ENCODE results near the gene ARPC1B. TPM values are rescaled to one million over a fixed set of nuclear protein-coding genes. Genes with fewer than 3 reads are reported as not detected.
"Not testable (repeated sequence)": the region's sequence is repeated elsewhere in the genome, so short reads cannot be mapped to it uniquely, and the experiment has no call there.

ARPC1B gene
- total RNA-seq, 3 donors from 2014 or later (not counting 1 experiment from before 2014, with no cell fraction given) = 161 to 184 (median 179) TPM

DNA sequence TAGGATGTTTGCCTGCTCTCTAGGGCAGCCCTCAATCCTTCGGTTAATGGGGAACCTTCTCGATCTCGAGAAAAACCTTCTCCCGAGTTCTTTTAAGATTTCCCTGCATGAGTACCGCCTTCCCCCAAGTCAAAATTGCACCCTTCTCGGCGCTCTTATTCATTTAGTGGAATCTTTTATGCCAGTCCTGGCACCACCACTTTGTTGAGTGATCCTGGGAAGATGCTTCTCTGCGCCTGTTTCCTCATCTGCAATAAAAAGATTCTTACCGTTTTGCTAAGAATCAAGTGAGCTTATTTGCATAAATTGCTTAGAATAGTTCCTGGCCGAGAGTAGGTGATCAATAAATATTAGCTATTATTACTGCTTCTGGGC lies 48.1 kb upstream of the ARPC1B start:
- TF ChIP-seq, protein P1, sequence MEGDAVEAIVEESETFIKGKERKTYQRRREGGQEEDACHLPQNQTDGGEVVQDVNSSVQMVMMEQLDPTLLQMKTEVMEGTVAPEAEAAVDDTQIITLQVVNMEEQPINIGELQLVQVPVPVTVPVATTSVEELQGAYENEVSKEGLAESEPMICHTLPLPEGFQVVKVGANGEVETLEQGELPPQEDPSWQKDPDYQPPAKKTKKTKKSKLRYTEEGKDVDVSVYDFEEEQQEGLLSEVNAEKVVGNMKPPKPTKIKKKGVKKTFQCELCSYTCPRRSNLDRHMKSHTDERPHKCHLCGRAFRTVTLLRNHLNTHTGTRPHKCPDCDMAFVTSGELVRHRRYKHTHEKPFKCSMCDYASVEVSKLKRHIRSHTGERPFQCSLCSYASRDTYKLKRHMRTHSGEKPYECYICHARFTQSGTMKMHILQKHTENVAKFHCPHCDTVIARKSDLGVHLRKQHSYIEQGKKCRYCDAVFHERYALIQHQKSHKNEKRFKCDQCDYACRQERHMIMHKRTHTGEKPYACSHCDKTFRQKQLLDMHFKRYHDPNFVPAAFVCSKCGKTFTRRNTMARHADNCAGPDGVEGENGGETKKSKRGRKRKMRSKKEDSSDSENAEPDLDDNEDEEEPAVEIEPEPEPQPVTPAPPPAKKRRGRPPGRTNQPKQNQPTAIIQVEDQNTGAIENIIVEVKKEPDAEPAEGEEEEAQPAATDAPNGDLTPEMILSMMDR (IDR thresholded peaks at IDR 0.05) = no peak
- Histone ChIP-seq H3K27ac (ENCODE audit: low read length) (peak overlapping the region; percentile 55), H3K4me3 (ENCODE audit: low read length) (peak overlapping the region; percentile 94), H3K9me3 (ENCODE audit: control insufficient read depth, insufficient read depth, low read length) (no peaks in the 10 kb centered on the region), H3K27me3 (ENCODE audit: control insufficient read depth, insufficient read depth, low read length) (no peaks in the 10 kb centered on the region), H3K4me1 (ENCODE audit: control insufficient read depth, insufficient read depth, low read length) (peaks cover 43% of the 10 kb centered on the region), H3K36me3 (ENCODE audit: control insufficient read depth, insufficient read depth, low read length) (no peaks in the 10 kb centered on the region)
- intact Hi-C loops (cut with micrococcal nuclease) = loop anchor here (5.0 kb wide), 1 partner anchor 184 kb away; the partner anchor contains the start of gene SMURF1
- Mint-ChIP-seq H3K4me1 (peaks cover 42 to 54% of the 10 kb centered on the region in 2 donors), H3K4me3 (peak overlapping the region; percentile 91), H3K9me3 (no peaks in the 10 kb centered on the region), H3K27me3 (ENCODE audit: low read depth in 2 of 2) (no peaks in the 10 kb centered on the region), H3K36me3 (no peaks in the 10 kb centered on the region), H3K27ac (peak overlapping the region; percentile 84 to 91)
- DNase-seq = peak in 1 of 2 donors; percentile 10
- no peak for ATAC-seq
- 2% methylated on average over 10 of the region's 10 CpGs for WGBS (ENCODE audit: insufficient coverage)

DNA sequence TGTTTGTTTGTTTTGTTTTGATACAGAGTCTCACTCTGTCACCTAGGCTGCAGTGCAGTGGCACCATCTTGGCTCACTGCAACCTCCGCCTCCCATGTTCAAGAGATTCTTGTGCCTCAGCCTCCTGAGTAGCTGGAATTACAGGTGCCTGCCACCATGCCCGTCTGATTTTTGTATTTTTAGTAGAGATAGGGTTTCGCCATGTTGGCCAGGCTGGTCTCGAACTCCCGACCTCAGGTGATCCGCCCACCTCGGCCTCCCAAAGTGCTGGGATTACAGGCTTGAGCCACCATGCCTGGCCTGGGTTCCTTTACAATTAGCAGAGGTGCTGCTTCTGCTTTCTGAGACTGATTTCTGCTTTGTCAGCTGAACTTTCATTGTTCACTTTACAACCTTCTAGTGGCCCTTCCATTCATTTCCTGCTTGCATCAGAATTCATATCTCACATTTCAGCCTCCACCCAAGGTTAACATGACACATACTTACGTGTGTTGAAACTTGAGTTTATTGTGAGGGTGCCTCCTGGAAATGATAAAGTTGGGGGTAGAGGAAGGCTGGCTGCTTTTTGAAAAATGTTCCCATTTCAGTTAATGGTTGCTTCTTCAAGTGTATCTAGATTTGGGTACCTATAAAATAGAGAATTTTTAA lies 44.1 kb upstream of the ARPC1B start:
- H3K27me3 Mint-ChIP-seq (ENCODE audit: low read depth in 2 of 2); H3K9me3 Mint-ChIP-seq; H3K36me3 Mint-ChIP-seq; intact Hi-C loops (cut with micrococcal nuclease); H3K9me3 ChIP-seq (ENCODE audit: control insufficient read depth, insufficient read depth, low read length); H3K27ac ChIP-seq (ENCODE audit: low read length); H3K4me3 ChIP-seq (ENCODE audit: low read length); H3K27me3 ChIP-seq (ENCODE audit: control insufficient read depth, insufficient read depth, low read length): not testable (repeated sequence)
- WGBS (ENCODE audit: insufficient coverage) = 68% methylated on average over 8 of the region's 8 CpGs
- ATAC-seq = peak; percentile 40 to 63 (median 52)
- Mint-ChIP-seq H3K4me3 (peak overlapping the region; percentile 3), H3K4me1 (peaks cover 56 to 64% of the 10 kb centered on the region in 2 donors), H3K27ac (peak overlapping the region; percentile 67 to 90)
- peaks cover 36% of the 10 kb centered on the region for H3K4me1 ChIP-seq (ENCODE audit: control insufficient read depth, insufficient read depth, low read length)
- DNase-seq = peak in 1 of 2 donors; percentile 13
- peaks cover 13% of the 10 kb centered on the region for H3K36me3 ChIP-seq (ENCODE audit: control insufficient read depth, insufficient read depth, low read length)

DNA sequence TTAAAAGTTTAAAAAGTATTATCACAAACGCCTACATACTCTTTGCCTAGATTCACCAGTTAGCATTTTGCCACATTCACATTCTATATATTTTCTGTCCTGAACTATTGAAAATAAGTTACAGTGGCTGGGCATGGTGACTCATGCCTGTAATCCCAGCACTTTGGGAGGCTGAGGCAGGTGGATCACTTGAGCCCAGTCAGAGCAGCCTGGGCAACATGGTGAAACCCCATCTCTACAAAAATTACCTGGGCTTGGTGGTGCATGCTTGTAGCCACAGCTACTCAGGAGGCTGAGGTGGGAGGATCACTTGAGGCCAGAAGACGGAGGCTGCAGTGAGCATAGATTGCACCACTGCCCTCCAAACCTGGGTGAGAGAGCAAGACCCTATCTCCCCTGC lies 43.5 kb upstream of the ARPC1B start:
- Histone ChIP-seq H3K27me3 (ENCODE audit: control insufficient read depth, insufficient read depth, low read length) (no peaks in the 10 kb centered on the region), H3K36me3 (ENCODE audit: control insufficient read depth, insufficient read depth, low read length) (peaks cover 16% of the 10 kb centered on the region), H3K4me1 (ENCODE audit: control insufficient read depth, insufficient read depth, low read length) (peaks cover 35% of the 10 kb centered on the region), H3K27ac (ENCODE audit: low read length) (peak overlapping the region; percentile 4), H3K9me3 (ENCODE audit: control insufficient read depth, insufficient read depth, low read length) (no peaks in the 10 kb centered on the region), H3K4me3 (ENCODE audit: low read length) (no peak overlapping the region)
- intact Hi-C loops (cut with micrococcal nuclease) = no loop called here
- H3K4me3 Mint-ChIP-seq = no peak overlapping the region
- peaks cover 56 to 60% of the 10 kb centered on the region in 2 donors for H3K4me1 Mint-ChIP-seq
- H3K27me3 Mint-ChIP-seq (ENCODE audit: low read depth in 2 of 2) = no peaks in the 10 kb centered on the region
- TF ChIP-seq, protein P1 (IDR thresholded peaks at IDR 0.05) = no peak
- H3K9me3 Mint-ChIP-seq = no peaks in the 10 kb centered on the region
- DNase-seq = no peak
- 100% methylated on average over 2 of the region's 2 CpGs for WGBS (ENCODE audit: insufficient coverage)
- no peaks in the 10 kb centered on the region for H3K36me3 Mint-ChIP-seq
- ATAC-seq = peak in 1 of 3 donors; percentile 14
- peak overlapping the region; percentile 67 to 90 for H3K27ac Mint-ChIP-seq

DNA sequence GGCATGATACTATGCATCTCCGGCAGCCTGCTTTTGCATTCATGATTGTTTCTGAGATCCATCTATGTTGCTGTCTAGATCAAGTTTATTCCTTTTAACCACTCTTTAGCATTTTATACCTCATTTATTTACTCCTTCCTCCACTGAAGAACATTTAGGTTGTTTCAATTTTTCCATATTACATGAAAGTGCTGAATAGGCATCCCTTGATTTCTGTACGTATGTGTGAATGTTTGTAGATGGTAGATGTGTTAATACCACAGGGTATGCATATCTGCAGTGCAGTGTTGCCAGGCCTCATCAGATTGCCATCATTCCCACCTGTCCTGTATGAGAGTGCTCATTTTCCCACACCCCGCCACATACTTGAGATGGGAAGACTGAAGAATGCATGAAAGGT lies 34.9 kb upstream of the ARPC1B start:
- H3K4me3 Mint-ChIP-seq = no peak overlapping the region
- peaks cover 63% of the 10 kb centered on the region for H3K36me3 ChIP-seq (ENCODE audit: control insufficient read depth, insufficient read depth, low read length)
- intact Hi-C loops (cut with micrococcal nuclease) = no loop called here
- H3K27me3 Mint-ChIP-seq (ENCODE audit: low read depth in 2 of 2) = no peaks in the 10 kb centered on the region
- peaks cover 12% of the 10 kb centered on the region for H3K36me3 Mint-ChIP-seq
- TF ChIP-seq, protein P1 (IDR thresholded peaks at IDR 0.05) = no peak
- H3K4me3 ChIP-seq (ENCODE audit: low read length) = no peak overlapping the region
- H3K9me3 ChIP-seq (ENCODE audit: control insufficient read depth, insufficient read depth, low read length) = no peaks in the 10 kb centered on the region
- H3K4me1 ChIP-seq (ENCODE audit: control insufficient read depth, insufficient read depth, low read length) = no peaks in the 10 kb centered on the region
- no peaks in the 10 kb centered on the region for H3K27me3 ChIP-seq (ENCODE audit: control insufficient read depth, insufficient read depth, low read length)
- H3K27ac Mint-ChIP-seq = peak overlapping the region in 1 of 2 donors; percentile 6
- H3K27ac ChIP-seq (ENCODE audit: low read length) = no peak overlapping the region
- DNase-seq = no peak
- 100% methylated on average over 1 of the region's 3 CpGs for WGBS (ENCODE audit: insufficient coverage)
- no peak for ATAC-seq
- H3K4me1 Mint-ChIP-seq = no peaks in the 10 kb centered on the region
- no peaks in the 10 kb centered on the region for H3K9me3 Mint-ChIP-seq

All from natural killer cell (primary cell).